K562 (cell line): Measurements from ENCODE around the gene MALRD1. TPM values are rescaled to one million over a fixed set of nuclear protein-coding genes. Genes with fewer than 3 reads are reported as not detected.

Source experiments
- ATAC-seq: fragments of 200-7000 bp; cut with Tn5 transposase; 3 replicates; pipeline ENCODE4 v1.9.1; 2020; ENCODE audit warnings: moderate library complexity
- BruUV-seq: library from RNA; stranded (reverse); fragments of 400-500 nt; replicated peaks from 2 replicates; lab custom pipeline; 2021; lab: Mats Ljungman, UMichigan
- CTCF ChIA-PET: fragments of 300-600 bp; formaldehyde crosslinking; extraction: SDS; loops from one replicate; lab custom pipeline; 2021; ENCODE audit warnings: low intra/inter-chr PET ratio; lab: Yijun Ruan, JAX
- POLR2A ChIA-PET: fragments of 300-600, 350-650 bp; sonication (Branson Sonifier 250); formaldehyde crosslinking; extraction: SDS; loops from one replicate; lab custom pipeline; 2021; ENCODE audit warnings: antibody characterized with exemption, inconsistent platforms; lab: Yijun Ruan, JAX
- DNase-seq, 4 experiments: peaks; one replicate each; pipeline versions ENCODE4 v3.0.0 to v3.0.0-alpha.2; 2011 to 2018; ENCODE audit warnings: low spot score in 3 of 4, mixed read lengths in 3 of 4; ENCODE audit errors: extremely low read depth in 1 of 4
- FAIRE-seq: peaks from 2 replicates; lab custom pipeline; 2011; peaks lifted over from hg19 to GRCh38; lab: Jason Lieb, UNC
- H2AFZ ChIP-seq: 2 replicates; pipeline ENCODE4 v1.6.0; 2011; ENCODE audit warnings: low read depth, low read length, control low read depth, inconsistent platforms
- H3K27ac ChIP-seq: fragments of 200-600 bp; 3 replicates; pipeline ENCODE4 v1.8.0; 2011; ENCODE audit warnings: low read depth, mild to moderate bottlenecking, control low read depth, inconsistent platforms, low read length, moderate library complexity, mixed read lengths; ENCODE audit errors: extremely low read depth
- H3K27me3 ChIP-seq, 2 experiments: fragments of 300-600 bp in 1 of 2; 2 replicates in 1 of 2; 3 replicates in 1 of 2; pipeline versions ENCODE4 v1.6.0 to v1.8.0; 2011; ENCODE audit warnings: inconsistent platforms in 2 of 2, low read length in 2 of 2, mild to moderate bottlenecking in 1 of 2, mixed read lengths in 1 of 2, moderate library complexity in 1 of 2; ENCODE audit not compliant: control insufficient read depth in 2 of 2, insufficient read depth in 2 of 2
- H3K36me3 ChIP-seq: fragments of 300-600 bp; 3 replicates; pipeline ENCODE4 v1.8.0; 2011; ENCODE audit warnings: mild to moderate bottlenecking, low read length, inconsistent platforms; ENCODE audit not compliant: control insufficient read depth, insufficient read depth
- H3K4me1 ChIP-seq, 2 experiments: fragments of 200-600 bp in 1 of 2; replicated peaks in 1 of 2; 2 replicates in 1 of 2; 3 replicates in 1 of 2; pipeline versions ENCODE4 v1.5.1 to v1.8.0; 2011; ENCODE audit warnings: inconsistent platforms in 2 of 2, low read length in 2 of 2, mild to moderate bottlenecking in 1 of 2, mixed read lengths in 1 of 2, moderate library complexity in 1 of 2; ENCODE audit not compliant: control insufficient read depth in 2 of 2, insufficient read depth in 2 of 2
- H3K4me2 ChIP-seq: 2 replicates; pipeline ENCODE4 v1.6.1; 2011; ENCODE audit warnings: low read length, control low read depth, inconsistent platforms, mixed read lengths; ENCODE audit not compliant: insufficient read depth
- H3K4me3 ChIP-seq: fragments of 200-600 bp; sonication (generic), shearing (Covaris generic); 2 replicates; pipeline ENCODE4 v1.5.1; 2016; ENCODE audit warnings: control low read depth, inconsistent platforms
- H3K79me2 ChIP-seq: fragments of 200-600 bp; 3 replicates; pipeline ENCODE4 v1.8.0; 2011; ENCODE audit warnings: low read length, inconsistent platforms; ENCODE audit not compliant: control insufficient read depth, insufficient read depth
- H3K9ac ChIP-seq, 2 experiments: 2 replicates each; pipeline versions ENCODE4 v1.6.0 to v1.6.1; 2011; ENCODE audit warnings: low read depth in 2 of 2, low read length in 2 of 2, control low read depth in 1 of 2, inconsistent platforms in 1 of 2, mild to moderate bottlenecking in 1 of 2, mixed read lengths in 1 of 2; ENCODE audit not compliant: insufficient read depth in 1 of 2
- H3K9me1 ChIP-seq: one replicate; pipeline ENCODE4 v1.6.0; 2011; ENCODE audit warnings: inconsistent platforms, mild to moderate bottlenecking, low read length, moderate library complexity; ENCODE audit not compliant: control insufficient read depth, insufficient read depth
- H3K9me3 ChIP-seq: replicated peaks from 2 replicates; pipeline ENCODE4 v1.5.1; 2011; ENCODE audit warnings: low read depth, low read length, inconsistent platforms; ENCODE audit not compliant: control insufficient read depth, insufficient read depth
- H4K20me1 ChIP-seq: replicated peaks from 2 replicates; pipeline ENCODE4 v1.6.1; 2011; ENCODE audit warnings: low read length, inconsistent platforms, mixed read lengths; ENCODE audit not compliant: control insufficient read depth, insufficient read depth
- AFF4 ChIP-seq: sonication (generic); formaldehyde crosslinking; IDR thresholded peaks from 2 replicates; pipeline ENCODE4 v1.8.0; 2023; ENCODE audit warnings: mild to moderate bottlenecking, missing genetic modification reagents
- CREB5 ChIP-seq: fragments of 250-450 bp; sonication (Bioruptor Pico); IDR thresholded peaks from 2 replicates; pipeline ENCODE4 v1.5.0; 2020; ENCODE audit warnings: mild to moderate bottlenecking
- FOXJ3 ChIP-seq: sonication (generic); formaldehyde crosslinking; IDR thresholded peaks from 2 replicates; pipeline ENCODE4 v1.4.0; 2020; ENCODE audit warnings: mild to moderate bottlenecking, missing genetic modification reagents
- MAFF ChIP-seq: IDR thresholded peaks from 2 replicates; pipeline ENCODE4 v1.6.1; 2012; ENCODE audit warnings: low read length, improper control_type of control experiment
- MAFG ChIP-seq: fragments of 450-650 bp; conservative IDR thresholded peaks from 2 replicates; pipeline ENCODE4 v1.6.1; 2016; ENCODE audit warnings: missing genetic modification characterization, missing compliant biosample characterization
- MAFK ChIP-seq: IDR thresholded peaks from 2 replicates; pipeline ENCODE4 v1.6.1; 2011; ENCODE audit warnings: low read length, improper control_type of control experiment
- NR0B1 ChIP-seq: fragments of 450-650 bp; IDR thresholded peaks from one replicate; pipeline ENCODE4 v1.6.1; 2018; ENCODE audit warnings: mild to moderate bottlenecking, moderate library complexity; ENCODE audit not compliant: partially characterized antibody
- STAG1 ChIP-seq: sonication (generic); formaldehyde crosslinking; IDR thresholded peaks from 2 replicates; pipeline ENCODE4 v1.5.0; 2020; ENCODE audit warnings: missing genetic modification reagents, borderline replicate concordance
- ZNF239 ChIP-seq: fragments of 250-450 bp; sonication (Bioruptor Pico); IDR thresholded peaks from 2 replicates; pipeline ENCODE4 v1.4.0; 2020; ENCODE audit warnings: mild to moderate bottlenecking
- ZNF277 ChIP-seq: fragments of 250-450 bp; sonication (Bioruptor Pico); IDR thresholded peaks from 2 replicates; pipeline ENCODE4 v1.8.0; 2022; ENCODE audit warnings: inconsistent platforms, mild to moderate bottlenecking, moderate library complexity, borderline replicate concordance
- ZNF280A ChIP-seq: fragments of 450-650 bp; IDR thresholded peaks from 2 replicates; pipeline ENCODE4 v1.6.1; 2018; ENCODE audit warnings: mild to moderate bottlenecking, low read depth; ENCODE audit not compliant: partially characterized antibody
- ZNF316 ChIP-seq: fragments of 450-650 bp; IDR thresholded peaks from 2 replicates; pipeline ENCODE4 v1.6.1; 2016
- ZNF347 ChIP-seq: fragments of 450-650 bp; formaldehyde crosslinking; IDR thresholded peaks from 2 replicates; pipeline ENCODE4 v1.4.0; 2020; ENCODE audit warnings: low read depth, mild to moderate bottlenecking, moderate library complexity
- whole genome bisulfite sequencing: fragments of 100-300 bp; shearing (Covaris generic); methylation state at CpG from one replicate; pipeline ENCODE4 v1.1.6; 2016; ENCODE audit warnings: low coverage, mixed read lengths; ENCODE audit not compliant: insufficient coverage; ENCODE audit errors: missing lambda C conversion rate; 5-methylcytosine and 5-hydroxymethylcytosine counted together
- in situ Hi-C: fragments of 300-500 bp; cut with MboI; formaldehyde crosslinking; loops from 4 replicates; pipeline ENCODE4 v1.15.0; 2018; ENCODE audit warnings: inconsistent platforms, mixed read lengths
- intact Hi-C: fragments of 100-400 bp; cut with micrococcal nuclease; formaldehyde crosslinking; loops from 2 replicates; pipeline ENCODE4 v1.14.2; 2022
- polyA plus RNA-seq, 8 experiments: library from polyadenylated mRNA; depleted of rRNA in 4 of 8; stranded (reverse) in 5 of 8; unstranded in 3 of 8; fragments of >200 nt; fragmentation: Nextera tagmentation in 2 of 8; fragmentation: Illumina TruSeq in 1 of 8; extraction: Ambion mirVana in 2 of 8; extraction: Trizol in 1 of 8; gene quantifications; 2 replicates each; pipeline versions ENCODE4 v1.2.1 to v1.2.3, GENCODE V29; 2011 to 2014; ENCODE audit warnings: inconsistent platforms in 1 of 8, missing spikeins in 1 of 8
- total RNA-seq, 7 experiments: library from RNA; depleted of rRNA in 6 of 7; stranded (reverse); fragments of >200 nt in 6 of 7; fragmentation: Illumina TruSeq in 2 of 7; extraction: Trizol in 2 of 7; gene quantifications; 2 replicates each; pipeline versions ENCODE4 v1.2.1 to v1.2.3, GENCODE V29; 2011 to 2021; ENCODE audit warnings: low replicate concordance in 1 of 7

Gene MALRD1
- total and polyA plus RNA-seq, 9 of the 15 experiments (the other 6 are each of a cell fraction or from before 2014, with no cell fraction given): not detected

GRCh38 chr10:19302117-19302516 lies 253.5 kb downstream of the MALRD1 start:
- intact Hi-C loops: no loop called here
- Histone ChIP-seq H3K9ac (no peak overlapping the region), H4K20me1 (no peaks in the 10 kb centered on the region), H3K9me3 (no peaks in the 10 kb centered on the region; the same call in 1 of the 2 replicates), H3K79me2 (no peaks in the 10 kb centered on the region), H3K27ac (no peak overlapping the region), H3K27me3 (no peaks in the 10 kb centered on the region), H3K36me3 (no peaks in the 10 kb centered on the region), H3K4me2 (no peak overlapping the region), H2AFZ (no peak overlapping the region), H3K4me1 (no peaks in the 10 kb centered on the region), H3K4me3 (no peak overlapping the region), H3K9me1 (no peaks in the 10 kb centered on the region)
- ChIA-PET POLR2A (no interaction called here), CTCF (interaction anchor here (0.7 kb wide), 1 partner anchor 9 kb away, joined by 3 read pairs; no protein-coding TSS in a partner anchor)
- DNase-seq: no peak
- 0% methylated on average over 4 of the region's 4 CpGs for WGBS
- FAIRE-seq: no peak
- BruUV-seq: no TSS peak
- in situ Hi-C loops: no loop called here
- no peak for ATAC-seq
- TF ChIP-seq MAFF (peak; percentile 26; the same call in 1 of the 2 replicates), NR0B1 (no peak), CREB5 (CRISPR knock-in tag) (no peak), AFF4 (CRISPR knock-in tag) (no peak), MAFK (peak; percentile 27; the same call in 1 of the 2 replicates), ZNF280A (no peak), FOXJ3 (no peak), STAG1 (CRISPR knock-in tag) (no peak), MAFG (tag) (peak; percentile 49; the same call in 1 of the 2 replicates), ZNF239 (CRISPR knock-in tag) (no peak), ZNF277 (CRISPR knock-in tag) (no peak), ZNF347 (no peak), ZNF316 (peak; percentile 57; the same call in 1 of the 2 replicates)
